HepG2 (cell line): ENCODE measurements around the gene ODC1. TPM values are rescaled to one million over a fixed set of nuclear protein-coding genes. Genes with fewer than 3 reads are reported as not detected.
A peak's percentile ranks its signal among the peaks of the same experiment; 100 is the strongest.

Experiments used
- GPN1 ChIP-seq: sonication (generic); formaldehyde crosslinking; IDR thresholded peaks from 2 replicates; pipeline ENCODE4 v1.5.1; 2020; ENCODE audit warnings: missing genetic modification reagents, borderline replicate concordance
- HDAC2 ChIP-seq: sonication (generic); formaldehyde crosslinking; IDR thresholded peaks from 2 replicates; pipeline ENCODE4 v1.4.0; 2020; ENCODE audit warnings: missing genetic modification reagents
- JUNB ChIP-seq: sonication (generic); formaldehyde crosslinking; IDR thresholded peaks from 2 replicates; pipeline ENCODE4 v1.8.0; 2022; ENCODE audit warnings: missing genetic modification reagents, mild to moderate bottlenecking, borderline replicate concordance
- MED13 ChIP-seq: sonication (generic); formaldehyde crosslinking; IDR thresholded peaks from 2 replicates; pipeline ENCODE4 v1.5.0; 2020; ENCODE audit warnings: missing genetic modification reagents
- MEIS1 ChIP-seq: sonication (generic); formaldehyde crosslinking; IDR thresholded peaks from 2 replicates; pipeline ENCODE4 v1.9.0; 2021; ENCODE audit warnings: mild to moderate bottlenecking, missing genetic modification reagents, moderate library complexity, borderline replicate concordance
- NR2F1 ChIP-seq, 2 experiments: fragments of 450-650 bp in 1 of 2; formaldehyde crosslinking in 1 of 2; IDR thresholded peaks; 2 replicates each; pipeline versions ENCODE4 v1.5.0 to v1.6.1; 2016 to 2020; ENCODE audit warnings: mild to moderate bottlenecking in 1 of 2, missing compliant biosample characterization in 1 of 2, missing genetic modification reagents in 1 of 2, moderate library complexity in 1 of 2
- PAX8 ChIP-seq: sonication (generic); formaldehyde crosslinking; IDR thresholded peaks from 2 replicates; pipeline ENCODE4 v1.8.0; 2022; ENCODE audit warnings: mild to moderate bottlenecking, missing genetic modification reagents, borderline replicate concordance
- REL ChIP-seq: sonication (generic); formaldehyde crosslinking; conservative IDR thresholded peaks from 2 replicates; pipeline ENCODE4 v1.8.0; 2022; ENCODE audit warnings: mild to moderate bottlenecking, missing genetic modification reagents, moderate library complexity
- TCF12 ChIP-seq, 2 experiments: fragments of 450-650 bp in 1 of 2; sonication (generic) in 1 of 2; formaldehyde crosslinking in 1 of 2; IDR thresholded peaks; 2 replicates each; pipeline versions ENCODE4 v1.6.1 to v1.8.0; 2017 to 2022; ENCODE audit warnings: antibody characterized with exemption in 1 of 2, mild to moderate bottlenecking in 1 of 2, missing genetic modification reagents in 1 of 2, moderate library complexity in 1 of 2
- ZNF501 ChIP-seq: sonication (generic); formaldehyde crosslinking; IDR thresholded peaks from 2 replicates; pipeline ENCODE4 v1.5.1; 2020; ENCODE audit warnings: mild to moderate bottlenecking, moderate library complexity, missing genetic modification reagents
- ZNF781 ChIP-seq: sonication (generic); formaldehyde crosslinking; IDR thresholded peaks from 2 replicates; pipeline ENCODE4 v1.5.1; 2020; ENCODE audit warnings: borderline replicate concordance, mild to moderate bottlenecking, missing genetic modification reagents; ENCODE audit errors: not compliant biosample characterization
- ZNF788 ChIP-seq: sonication (generic); formaldehyde crosslinking; IDR thresholded peaks from 2 replicates; pipeline ENCODE4 v1.5.0; 2020; ENCODE audit warnings: mild to moderate bottlenecking, missing genetic modification reagents, borderline replicate concordance
- ZNF790 ChIP-seq: sonication (generic); formaldehyde crosslinking; IDR thresholded peaks from 2 replicates; pipeline ENCODE4 v1.8.0; 2022; ENCODE audit warnings: missing genetic modification reagents, mild to moderate bottlenecking, borderline replicate concordance
- polyA plus RNA-seq, 8 experiments: library from polyadenylated mRNA; depleted of rRNA in 3 of 8; stranded (reverse) in 7 of 8; unstranded in 1 of 8; fragments of >200 nt; fragmentation: Illumina TruSeq in 4 of 8; extraction: Trizol in 4 of 8; gene quantifications; 2 replicates each; pipeline versions ENCODE4 v1.2.1 to v1.2.3, GENCODE V29; 2011 to 2016; ENCODE audit warnings: low read depth in 4 of 8, missing spikeins in 1 of 8, mixed read lengths in 1 of 8; ENCODE audit not compliant: insufficient read depth in 1 of 8
- total RNA-seq, 5 experiments: library from RNA; depleted of rRNA; stranded (reverse); fragments of >200 nt; fragmentation: Illumina TruSeq; extraction: Trizol; gene quantifications; 2 replicates each; pipeline ENCODE4 v1.2.3, GENCODE V29; 2016; ENCODE audit warnings: low read depth in 1 of 5
- TF ChIP-seq, protein P1 (sequence below): sonication (generic); formaldehyde crosslinking; conservative IDR thresholded peaks from 2 replicates; pipeline ENCODE4 v1.4.0; 2020; ENCODE audit warnings: mild to moderate bottlenecking, missing genetic modification reagents, moderate library complexity
- TF ChIP-seq, protein P2 (sequence below): IDR thresholded peaks from 2 replicates; pipeline ENCODE4 v1.6.1; 2016; ENCODE audit warnings: missing compliant biosample characterization, missing genetic modification reagents, borderline replicate concordance
- TF ChIP-seq, protein P3 (sequence below): sonication (generic); formaldehyde crosslinking; IDR thresholded peaks from 2 replicates; pipeline ENCODE4 v1.4.0; 2020; ENCODE audit warnings: low read depth, mild to moderate bottlenecking, missing genetic modification reagents
- TF ChIP-seq, protein P4 (sequence below): sonication (generic); formaldehyde crosslinking; IDR thresholded peaks from 2 replicates; pipeline ENCODE4 v1.5.0; 2020; ENCODE audit warnings: missing genetic modification reagents
- TF ChIP-seq, protein P5 (sequence below): sonication (generic); formaldehyde crosslinking; IDR thresholded peaks from 2 replicates; pipeline ENCODE4 v1.4.0; 2020; ENCODE audit warnings: missing genetic modification reagents, mild to moderate bottlenecking, borderline replicate concordance

The ODC1 gene
- total and polyA plus RNA-seq, 2 of the 13 experiments (the other 11 are each of a cell fraction or from before 2014, with no cell fraction given) = 142 to 371 TPM

DNA sequence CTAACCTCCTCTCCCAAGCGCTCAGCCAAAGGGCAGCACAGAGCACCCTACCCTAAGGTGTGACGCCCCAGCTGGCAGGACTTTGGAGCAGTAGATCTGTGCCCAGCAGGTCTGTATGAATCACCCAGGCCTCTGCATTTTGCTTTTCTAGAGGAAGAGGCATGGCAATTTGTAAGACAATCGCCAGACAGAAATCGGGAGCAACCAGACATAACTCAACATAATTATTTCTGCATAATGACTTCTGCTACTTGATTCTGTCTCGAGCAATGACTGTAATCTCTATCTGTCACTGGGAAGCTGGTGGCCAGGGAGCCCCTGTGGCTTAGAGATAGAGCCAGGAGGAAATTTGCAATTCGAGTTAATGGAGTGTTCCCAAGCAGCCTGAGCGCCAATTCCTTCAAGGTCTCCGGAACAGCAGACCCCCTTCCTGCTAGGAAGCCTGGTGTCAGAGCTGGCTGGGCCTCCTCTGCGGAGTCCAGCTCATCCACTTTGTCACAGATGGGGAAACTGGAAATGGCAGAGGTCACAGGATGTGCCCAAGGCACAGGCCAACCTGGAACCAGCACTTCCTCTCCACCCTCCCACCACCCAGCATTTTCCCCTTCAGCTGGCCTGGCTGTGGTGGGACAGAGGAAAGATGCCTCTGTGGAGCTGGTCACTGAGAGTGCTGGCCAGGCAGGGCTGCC lies 55.0 kb downstream of the ODC1 start (continued):
- TF ChIP-seq NR2F1 (CRISPR knock-in tag; IDR thresholded peaks at IDR 0.05) = no peak
- TF ChIP-seq ZNF788 (CRISPR knock-in tag) = no peak
- TF ChIP-seq, protein P1, sequence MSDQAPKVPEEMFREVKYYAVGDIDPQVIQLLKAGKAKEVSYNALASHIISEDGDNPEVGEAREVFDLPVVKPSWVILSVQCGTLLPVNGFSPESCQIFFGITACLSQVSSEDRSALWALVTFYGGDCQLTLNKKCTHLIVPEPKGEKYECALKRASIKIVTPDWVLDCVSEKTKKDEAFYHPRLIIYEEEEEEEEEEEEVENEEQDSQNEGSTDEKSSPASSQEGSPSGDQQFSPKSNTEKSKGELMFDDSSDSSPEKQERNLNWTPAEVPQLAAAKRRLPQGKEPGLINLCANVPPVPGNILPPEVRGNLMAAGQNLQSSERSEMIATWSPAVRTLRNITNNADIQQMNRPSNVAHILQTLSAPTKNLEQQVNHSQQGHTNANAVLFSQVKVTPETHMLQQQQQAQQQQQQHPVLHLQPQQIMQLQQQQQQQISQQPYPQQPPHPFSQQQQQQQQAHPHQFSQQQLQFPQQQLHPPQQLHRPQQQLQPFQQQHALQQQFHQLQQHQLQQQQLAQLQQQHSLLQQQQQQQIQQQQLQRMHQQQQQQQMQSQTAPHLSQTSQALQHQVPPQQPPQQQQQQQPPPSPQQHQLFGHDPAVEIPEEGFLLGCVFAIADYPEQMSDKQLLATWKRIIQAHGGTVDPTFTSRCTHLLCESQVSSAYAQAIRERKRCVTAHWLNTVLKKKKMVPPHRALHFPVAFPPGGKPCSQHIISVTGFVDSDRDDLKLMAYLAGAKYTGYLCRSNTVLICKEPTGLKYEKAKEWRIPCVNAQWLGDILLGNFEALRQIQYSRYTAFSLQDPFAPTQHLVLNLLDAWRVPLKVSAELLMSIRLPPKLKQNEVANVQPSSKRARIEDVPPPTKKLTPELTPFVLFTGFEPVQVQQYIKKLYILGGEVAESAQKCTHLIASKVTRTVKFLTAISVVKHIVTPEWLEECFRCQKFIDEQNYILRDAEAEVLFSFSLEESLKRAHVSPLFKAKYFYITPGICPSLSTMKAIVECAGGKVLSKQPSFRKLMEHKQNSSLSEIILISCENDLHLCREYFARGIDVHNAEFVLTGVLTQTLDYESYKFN = no peak
- TF ChIP-seq, protein P2, sequence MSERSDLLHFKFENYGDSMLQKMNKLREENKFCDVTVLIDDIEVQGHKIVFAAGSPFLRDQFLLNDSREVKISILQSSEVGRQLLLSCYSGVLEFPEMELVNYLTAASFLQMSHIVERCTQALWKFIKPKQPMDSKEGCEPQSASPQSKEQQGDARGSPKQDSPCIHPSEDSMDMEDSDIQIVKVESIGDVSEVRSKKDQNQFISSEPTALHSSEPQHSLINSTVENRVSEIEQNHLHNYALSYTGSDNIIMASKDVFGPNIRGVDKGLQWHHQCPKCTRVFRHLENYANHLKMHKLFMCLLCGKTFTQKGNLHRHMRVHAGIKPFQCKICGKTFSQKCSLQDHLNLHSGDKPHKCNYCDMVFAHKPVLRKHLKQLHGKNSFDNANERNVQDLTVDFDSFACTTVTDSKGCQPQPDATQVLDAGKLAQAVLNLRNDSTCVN (CRISPR knock-in tag) = 0 out of 2 replicates have a peak, but pooled peaks have one; percentile 1
- TF ChIP-seq JUNB = no peak
- no peak for TF ChIP-seq ZNF501 (CRISPR knock-in tag)
- no peak for TF ChIP-seq TCF12 (IDR thresholded peaks at IDR 0.05)
- TF ChIP-seq TCF12 (CRISPR knock-in tag; IDR thresholded peaks at IDR 0.05) = no peak
- TF ChIP-seq, protein P3, sequence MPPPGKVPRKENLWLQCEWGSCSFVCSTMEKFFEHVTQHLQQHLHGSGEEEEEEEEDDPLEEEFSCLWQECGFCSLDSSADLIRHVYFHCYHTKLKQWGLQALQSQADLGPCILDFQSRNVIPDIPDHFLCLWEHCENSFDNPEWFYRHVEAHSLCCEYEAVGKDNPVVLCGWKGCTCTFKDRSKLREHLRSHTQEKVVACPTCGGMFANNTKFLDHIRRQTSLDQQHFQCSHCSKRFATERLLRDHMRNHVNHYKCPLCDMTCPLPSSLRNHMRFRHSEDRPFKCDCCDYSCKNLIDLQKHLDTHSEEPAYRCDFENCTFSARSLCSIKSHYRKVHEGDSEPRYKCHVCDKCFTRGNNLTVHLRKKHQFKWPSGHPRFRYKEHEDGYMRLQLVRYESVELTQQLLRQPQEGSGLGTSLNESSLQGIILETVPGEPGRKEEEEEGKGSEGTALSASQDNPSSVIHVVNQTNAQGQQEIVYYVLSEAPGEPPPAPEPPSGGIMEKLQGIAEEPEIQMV = no peak
- TF ChIP-seq GPN1 = no peak
- TF ChIP-seq, protein P4, sequence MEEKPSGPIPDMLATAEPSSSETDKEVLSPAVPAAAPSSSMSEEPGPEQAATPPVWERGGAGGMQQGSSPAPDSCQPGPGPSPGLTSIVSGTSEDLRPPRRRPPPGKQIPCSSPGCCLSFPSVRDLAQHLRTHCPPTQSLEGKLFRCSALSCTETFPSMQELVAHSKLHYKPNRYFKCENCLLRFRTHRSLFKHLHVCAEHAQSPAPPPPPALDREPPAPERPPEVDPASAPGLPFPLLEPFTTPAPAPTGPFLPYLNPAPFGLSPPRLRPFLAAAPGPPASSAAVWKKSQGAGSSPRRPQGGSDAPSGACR (CRISPR knock-in tag) = no peak
- no peak for TF ChIP-seq REL
- TF ChIP-seq PAX8 (CRISPR knock-in tag) = no peak
- no peak for TF ChIP-seq HDAC2
- TF ChIP-seq MED13 (CRISPR knock-in tag) = no peak
- TF ChIP-seq, protein P5, sequence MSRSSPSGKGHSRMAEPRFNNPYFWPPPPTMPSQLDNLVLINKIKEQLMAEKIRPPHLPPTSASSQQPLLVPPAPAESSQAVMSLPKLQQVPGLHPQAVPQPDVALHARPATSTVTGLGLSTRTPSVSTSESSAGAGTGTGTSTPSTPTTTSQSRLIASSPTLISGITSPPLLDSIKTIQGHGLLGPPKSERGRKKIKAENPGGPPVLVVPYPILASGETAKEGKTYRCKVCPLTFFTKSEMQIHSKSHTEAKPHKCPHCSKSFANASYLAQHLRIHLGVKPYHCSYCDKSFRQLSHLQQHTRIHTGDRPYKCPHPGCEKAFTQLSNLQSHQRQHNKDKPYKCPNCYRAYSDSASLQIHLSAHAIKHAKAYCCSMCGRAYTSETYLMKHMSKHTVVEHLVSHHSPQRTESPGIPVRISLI (CRISPR knock-in tag) = no peak
- TF ChIP-seq ZNF790 = no peak
- TF ChIP-seq ZNF781 = no peak
- TF ChIP-seq MEIS1 (CRISPR knock-in tag) = no peak
